ENCODE results near the gene FBN3. TPM values are rescaled to one million over a fixed set of nuclear protein-coding genes. Genes with fewer than 3 reads are reported as not detected.
"Not testable (repeated sequence)": the region's sequence is repeated elsewhere in the genome, so short reads cannot be mapped to it uniquely, and the experiment has no call there.

Gene FBN3
- total and polyA plus RNA-seq, 3 experiments from 2014 or later = not detected

DNA sequence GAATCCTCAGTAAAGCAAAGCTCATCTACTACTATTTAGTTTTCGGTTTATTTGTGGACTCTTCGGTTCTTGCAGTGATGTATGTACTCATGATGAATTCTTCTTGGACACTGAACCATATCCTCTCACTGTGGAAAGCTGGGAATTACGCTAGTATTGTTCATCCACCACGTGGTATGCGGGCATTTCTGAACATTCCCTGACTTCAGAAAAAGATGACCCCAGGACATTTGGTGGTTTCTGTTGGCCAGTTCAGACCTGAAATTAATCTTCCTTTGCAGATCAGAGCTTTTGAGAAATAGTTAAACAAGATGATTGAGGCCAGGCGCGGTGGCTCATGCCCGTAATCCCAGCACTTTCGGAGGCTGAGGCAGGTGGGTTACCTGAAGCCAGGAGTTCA lies 25.3 kb upstream of the FBN3 start:
- H3K27ac Mint-ChIP-seq = no peak overlapping the region
- Histone ChIP-seq H3K4me3 (ENCODE audit: low read length) (no peak overlapping the region), H3K4me1 (ENCODE audit: insufficient read depth, low read length) (no peaks in the 10 kb centered on the region), H3K27me3 (ENCODE audit: insufficient read depth, low read length, poor library complexity, severe bottlenecking) (no peaks in the 10 kb centered on the region), H3K27ac (ENCODE audit: low read depth, low read length) (no peak overlapping the region), H3K9me3 (ENCODE audit: low read length) (no peaks in the 10 kb centered on the region), H3K36me3 (ENCODE audit: insufficient read depth, low read length) (no peaks in the 10 kb centered on the region)
- DNase-seq = no peak
- H3K4me3 Mint-ChIP-seq = no peak overlapping the region
- ChIA-PET POLR2A (no interaction called here), CTCF (interaction anchor here (0.8 kb wide), 1 partner anchor 79 kb away, joined by 3 read pairs; no protein-coding TSS in a partner anchor)
- H3K36me3 Mint-ChIP-seq = no peaks in the 10 kb centered on the region
- no peaks in the 10 kb centered on the region for H3K9me3 Mint-ChIP-seq
- no peaks in the 10 kb centered on the region for H3K27me3 Mint-ChIP-seq
- peaks cover 0 to 2% (median 0%) of the 10 kb centered on the region in 3 donors for H3K4me1 Mint-ChIP-seq

- H3K36me3 ChIP-seq (ENCODE audit: insufficient read depth, low read length) = no peaks in the 10 kb centered on the region
- DNase-seq = no peak
These were observed 19.1 kb upstream of the FBN3 start for GRCh38 chr19:8168537-8168936.

GRCh38 chr19:8167985-8168384 lies 18.6 kb upstream of the FBN3 start:
- Histone ChIP-seq H3K4me1 (ENCODE audit: insufficient read depth, low read length) (no peaks in the 10 kb centered on the region), H3K27me3 (ENCODE audit: insufficient read depth, low read length, poor library complexity, severe bottlenecking) (no peaks in the 10 kb centered on the region), H3K27ac (ENCODE audit: low read depth, low read length) (no peak overlapping the region), H3K36me3 (ENCODE audit: insufficient read depth, low read length) (no peaks in the 10 kb centered on the region), H3K4me3 (ENCODE audit: low read length) (no peak overlapping the region), H3K9me3 (ENCODE audit: low read length) (no peaks in the 10 kb centered on the region)
- no peak for DNase-seq
- ChIA-PET POLR2A (no interaction called here), CTCF (no interaction called here)
- Mint-ChIP-seq H3K4me1 (no peaks in the 10 kb centered on the region), H3K9me3 (no peaks in the 10 kb centered on the region), H3K27me3 (no peaks in the 10 kb centered on the region), H3K36me3 (no peaks in the 10 kb centered on the region), H3K4me3 (no peak overlapping the region), H3K27ac (no peak overlapping the region)

More at GRCh38 chr19:8168537-8168936, 19.1 kb upstream of the FBN3 start:
- H3K27me3 Mint-ChIP-seq = no peaks in the 10 kb centered on the region
- H3K36me3 Mint-ChIP-seq = no peaks in the 10 kb centered on the region
- H3K9me3 Mint-ChIP-seq = no peaks in the 10 kb centered on the region
- Histone ChIP-seq H3K4me3 (ENCODE audit: low read length) (no peak overlapping the region), H3K27me3 (ENCODE audit: insufficient read depth, low read length, poor library complexity, severe bottlenecking) (no peaks in the 10 kb centered on the region), H3K9me3 (ENCODE audit: low read length) (no peaks in the 10 kb centered on the region), H3K4me1 (ENCODE audit: insufficient read depth, low read length) (no peaks in the 10 kb centered on the region), H3K27ac (ENCODE audit: low read depth, low read length) (no peak overlapping the region)
- H3K27ac Mint-ChIP-seq = no peak overlapping the region
- POLR2A ChIA-PET = no interaction called here
- H3K4me3 Mint-ChIP-seq = no peak overlapping the region
- CTCF ChIA-PET = no interaction called here
- H3K4me1 Mint-ChIP-seq = no peaks in the 10 kb centered on the region

DNA sequence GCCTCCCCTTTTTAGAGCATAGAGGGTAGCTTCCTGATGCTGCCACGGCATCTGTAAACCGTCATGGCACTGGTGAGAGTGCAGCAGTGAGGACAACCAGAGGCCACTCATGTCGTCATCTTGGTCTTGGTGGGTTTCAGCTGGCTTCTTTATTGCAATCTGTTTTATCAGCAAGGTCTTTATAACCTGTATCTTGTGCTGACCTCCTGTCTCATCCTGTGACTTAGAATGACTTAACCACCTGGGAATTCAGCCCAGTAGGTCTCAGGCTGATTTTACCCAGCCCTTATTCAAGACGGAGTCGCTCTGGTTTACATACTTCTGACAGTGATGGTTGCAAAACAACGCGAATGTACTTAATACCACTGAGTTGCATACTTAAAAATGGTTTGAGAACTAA lies 14.4 kb upstream of the FBN3 start:
- Mint-ChIP-seq H3K4me1 (no peaks in the 10 kb centered on the region), H3K27me3 (no peaks in the 10 kb centered on the region), H3K9me3 (no peaks in the 10 kb centered on the region), H3K27ac (no peak overlapping the region), H3K4me3 (no peak overlapping the region), H3K36me3 (no peaks in the 10 kb centered on the region)
- no peaks in the 10 kb centered on the region for H3K27me3 ChIP-seq (ENCODE audit: insufficient read depth, low read length, poor library complexity, severe bottlenecking)
- CTCF ChIA-PET = interaction anchor here (1.6 kb wide), 1 partner anchor 90 kb away, joined by 3 read pairs; no protein-coding TSS in a partner anchor
- H3K9me3 ChIP-seq (ENCODE audit: low read length) = no peaks in the 10 kb centered on the region
- POLR2A ChIA-PET = no interaction called here
- no peaks in the 10 kb centered on the region for H3K4me1 ChIP-seq (ENCODE audit: insufficient read depth, low read length)
- no peak overlapping the region for H3K27ac ChIP-seq (ENCODE audit: low read depth, low read length)
- no peak for DNase-seq
- no peaks in the 10 kb centered on the region for H3K36me3 ChIP-seq (ENCODE audit: insufficient read depth, low read length)
- no peak overlapping the region for H3K4me3 ChIP-seq (ENCODE audit: low read length)

- no peaks in the 10 kb centered on the region for H3K27me3 ChIP-seq (ENCODE audit: insufficient read depth, low read length, poor library complexity, severe bottlenecking)
- CTCF ChIA-PET = no interaction called here
- H3K9me3 ChIP-seq (ENCODE audit: low read length) = no peaks in the 10 kb centered on the region
- H3K27ac Mint-ChIP-seq = no peak overlapping the region
- DNase-seq = no peak
- H3K36me3 Mint-ChIP-seq = no peaks in the 10 kb centered on the region
- H3K4me3 ChIP-seq (ENCODE audit: low read length) = no peak overlapping the region
- no peak overlapping the region for H3K27ac ChIP-seq (ENCODE audit: low read depth, low read length)
- H3K4me3 Mint-ChIP-seq = peak overlapping the region in 1 of 7 donors; percentile 36
- no peaks in the 10 kb centered on the region for H3K4me1 ChIP-seq (ENCODE audit: insufficient read depth, low read length)
- peaks cover 0 to 5% (median 1%) of the 10 kb centered on the region in 3 donors for H3K4me1 Mint-ChIP-seq
- H3K27me3 Mint-ChIP-seq = peaks cover 4 to 11% of the 10 kb centered on the region in 2 donors
- H3K36me3 ChIP-seq (ENCODE audit: insufficient read depth, low read length) = no peaks in the 10 kb centered on the region
- no peaks in the 10 kb centered on the region for H3K9me3 Mint-ChIP-seq
- POLR2A ChIA-PET = no interaction called here
These were observed 11.8 kb upstream of the FBN3 start for GRCh38 chr19:8161135-8161646.

DNA sequence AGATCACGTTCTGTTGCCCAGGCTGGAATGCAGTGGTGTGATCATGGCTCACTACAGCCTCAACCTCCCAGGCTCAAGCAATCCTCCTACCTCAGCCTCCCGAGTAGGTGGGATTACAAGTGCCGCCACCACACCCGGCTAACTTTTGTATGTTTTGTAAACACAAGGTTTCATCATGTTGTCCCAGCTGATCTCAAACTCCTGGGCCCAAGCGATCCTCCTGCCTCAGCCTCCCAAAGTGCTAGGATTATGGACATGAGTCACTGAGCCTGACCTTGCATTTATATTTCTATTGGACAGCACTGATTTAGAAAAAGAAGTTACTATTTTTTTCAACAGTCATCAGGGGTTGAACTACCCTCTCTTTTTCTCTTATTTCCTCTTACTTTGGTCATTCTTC lies 9.9 kb upstream of the FBN3 start:
- H3K27me3 ChIP-seq (ENCODE audit: insufficient read depth, low read length, poor library complexity, severe bottlenecking); H3K9me3 ChIP-seq (ENCODE audit: low read length); H3K36me3 ChIP-seq (ENCODE audit: insufficient read depth, low read length); H3K27ac ChIP-seq (ENCODE audit: low read depth, low read length); H3K4me3 ChIP-seq (ENCODE audit: low read length); H3K4me3 Mint-ChIP-seq; H3K36me3 Mint-ChIP-seq; H3K27ac Mint-ChIP-seq; H3K4me1 ChIP-seq (ENCODE audit: insufficient read depth, low read length); H3K9me3 Mint-ChIP-seq; POLR2A ChIA-PET; H3K4me1 Mint-ChIP-seq; DNase-seq: not testable (repeated sequence)
- CTCF ChIA-PET = interaction anchor here (0.8 to 3.1 kb wide), 4 partner anchors 11 to 96 kb away, joined by 3 to 16 read pairs (median 4); no protein-coding TSS in a partner anchor
- peaks cover 12 to 23% of the 10 kb centered on the region in 2 donors for H3K27me3 Mint-ChIP-seq

DNA sequence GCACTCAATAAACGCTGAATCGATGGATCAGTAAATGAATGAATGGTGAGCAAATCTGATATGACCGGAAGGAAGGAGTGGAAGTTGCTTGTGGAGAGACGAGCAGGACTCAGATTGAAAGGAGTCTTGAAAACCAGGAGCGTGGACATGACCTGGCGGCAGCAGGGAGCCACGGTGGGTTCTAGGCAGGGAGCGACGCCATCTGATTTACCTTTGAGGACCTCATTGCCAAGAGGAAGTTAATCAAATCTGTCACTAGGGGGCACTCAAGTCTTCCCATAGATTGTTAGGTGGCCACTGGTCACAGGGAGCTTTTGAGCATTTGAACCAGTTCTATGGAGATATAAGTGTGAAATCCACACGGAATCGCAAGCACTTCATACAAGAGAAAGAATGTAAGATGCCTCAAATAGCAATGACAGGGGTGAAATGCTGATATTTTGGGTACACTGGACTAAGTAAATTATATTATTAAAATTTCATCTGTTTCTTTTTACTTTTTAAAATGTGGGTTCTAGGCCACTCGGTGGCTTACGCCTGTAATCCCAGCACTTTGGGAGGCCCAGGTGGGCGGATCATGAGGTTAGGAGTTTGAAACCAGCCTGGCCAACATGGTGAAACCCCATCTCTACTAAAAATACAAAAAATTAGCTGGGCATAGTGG lies 9.2 kb upstream of the FBN3 start:
- H3K4me1 Mint-ChIP-seq = peaks cover 0 to 5% (median 1%) of the 10 kb centered on the region in 3 donors

DNA sequence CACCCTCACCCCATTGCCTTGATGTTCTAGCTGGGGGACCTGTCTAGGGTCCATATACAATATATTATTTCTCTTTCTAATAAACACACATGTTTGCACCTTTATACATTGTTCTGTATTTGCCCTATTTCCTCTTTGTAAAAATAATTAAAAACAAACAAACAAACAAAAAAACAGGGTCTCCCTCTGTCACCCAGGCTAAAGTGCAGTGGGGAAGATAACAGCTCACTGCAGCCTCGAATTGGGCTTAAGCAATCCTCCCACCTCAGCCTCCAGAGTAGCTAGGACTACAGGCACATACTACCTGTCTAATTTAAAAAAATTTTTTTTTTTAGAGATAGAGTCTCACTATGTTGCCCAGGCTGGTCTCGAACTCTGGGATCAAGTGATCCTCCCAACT lies 5.9 kb upstream of the FBN3 start:
- Histone ChIP-seq H3K27me3 (ENCODE audit: insufficient read depth, low read length, poor library complexity, severe bottlenecking) (peaks cover 4% of the 10 kb centered on the region), H3K4me1 (ENCODE audit: insufficient read depth, low read length) (no peaks in the 10 kb centered on the region), H3K36me3 (ENCODE audit: insufficient read depth, low read length) (no peaks in the 10 kb centered on the region), H3K27ac (ENCODE audit: low read depth, low read length) (no peak overlapping the region), H3K4me3 (ENCODE audit: low read length) (no peak overlapping the region), H3K9me3 (ENCODE audit: low read length) (no peaks in the 10 kb centered on the region)
- CTCF ChIA-PET = no interaction called here
- Mint-ChIP-seq H3K27ac (no peak overlapping the region), H3K27me3 (peaks cover 34 to 50% of the 10 kb centered on the region in 2 donors), H3K36me3 (no peaks in the 10 kb centered on the region), H3K9me3 (peaks cover 0 to 2% (median 0%) of the 10 kb centered on the region in 5 donors), H3K4me1 (peaks cover 0 to 5% (median 1%) of the 10 kb centered on the region in 3 donors), H3K4me3 (no peak overlapping the region)
- no peak for DNase-seq
- POLR2A ChIA-PET = no interaction called here

More for the DNA sequence above, 9.2 kb upstream of the FBN3 start:
- Mint-ChIP-seq H3K27ac (peak overlapping the region in 1 of 8 donors; percentile 90), H3K36me3 (no peaks in the 10 kb centered on the region), H3K27me3 (peaks cover 16 to 27% of the 10 kb centered on the region in 2 donors), H3K9me3 (no peaks in the 10 kb centered on the region), H3K4me3 (no peak overlapping the region)
- Histone ChIP-seq H3K4me3 (ENCODE audit: low read length) (no peak overlapping the region), H3K27ac (ENCODE audit: low read depth, low read length) (no peak overlapping the region), H3K27me3 (ENCODE audit: insufficient read depth, low read length, poor library complexity, severe bottlenecking) (no peaks in the 10 kb centered on the region), H3K36me3 (ENCODE audit: insufficient read depth, low read length) (no peaks in the 10 kb centered on the region), H3K4me1 (ENCODE audit: insufficient read depth, low read length) (no peaks in the 10 kb centered on the region), H3K9me3 (ENCODE audit: low read length) (no peaks in the 10 kb centered on the region)
- ChIA-PET CTCF (interaction anchor here (0.7 to 3.1 kb wide), 6 partner anchors 11 to 97 kb away, joined by 3 to 16 read pairs (median 3); partner anchors contain the start of gene CERS4), POLR2A (no interaction called here)
- DNase-seq = peak in 3 of 5 donors; percentile 32 to 64 (median 61)
